Stimulated activated naive CD8-positive, alpha-beta T cell treated with anti-CD3 and anti-CD28 coated beads, Interleukin-15, Interleukin-2, amounts not matched to agents 100 U/mL and 50 U/mL, for 24 hours (primary cell): ENCODE data around the gene CDCP1.
"Not testable (repeated sequence)": the region's sequence is repeated elsewhere in the genome, so short reads cannot be mapped to it uniquely, and the experiment has no call there.

Experiments used
- ATAC-seq: fragments of 150-1000 bp; cut with Tn5 transposase; one replicate; pipeline ENCODE4 v1.10.0; 2021
- DNase-seq: peaks from one replicate; pipeline ENCODE4 v3.0.0; 2021

The CDCP1 gene

GRCh38 chr3:45055032-45055410 lies 91.2 kb downstream of the CDCP1 start:
- DNase-seq = no peak

GRCh38 chr3:45054196-45054857 lies 91.9 kb downstream of the CDCP1 start:
- DNase-seq = no peak
- no peak for ATAC-seq

More at GRCh38 chr3:45055032-45055410, 91.2 kb downstream of the CDCP1 start:
- no peak for ATAC-seq

- not testable (repeated sequence) for DNase-seq, ATAC-seq
These were observed 92.4 kb downstream of the CDCP1 start for GRCh38 chr3:45053805-45054195.

GRCh38 chr3:45051685-45052084 lies 94.5 kb downstream of the CDCP1 start:
- no peak for DNase-seq
- ATAC-seq = no peak

GRCh38 chr3:45049807-45050206 lies 96.4 kb downstream of the CDCP1 start:
- no peak for DNase-seq
- ATAC-seq = no peak

- DNase-seq (no peak), ATAC-seq (no peak)
These were observed 97.9 kb downstream of the CDCP1 start for GRCh38 chr3:45048244-45048643.

- no peak for ATAC-seq
- no peak for DNase-seq
These were observed 102.4 kb downstream of the CDCP1 start for GRCh38 chr3:45043728-45044299.

GRCh38 chr3:45042162-45042561 lies 104.0 kb downstream of the CDCP1 start:
- no peak for ATAC-seq
- no peak for DNase-seq

- ATAC-seq = no peak
- no peak for DNase-seq
These were observed 104.5 kb downstream of the CDCP1 start for GRCh38 chr3:45041666-45042065.

- peak; percentile 87 for ATAC-seq
- DNase-seq = peak; percentile 89
These were observed 108.3 kb downstream of the CDCP1 start for GRCh38 chr3:45037720-45038455.

- peak; percentile 27 for DNase-seq
These were observed 110.5 kb downstream of the CDCP1 start for GRCh38 chr3:45035441-45036301.

GRCh38 chr3:45034612-45035252 lies 111.4 kb downstream of the CDCP1 start:
- ATAC-seq = peak; percentile 15
- peak; percentile 50 for DNase-seq

More at GRCh38 chr3:45035441-45036301, 110.5 kb downstream of the CDCP1 start:
- no peak for ATAC-seq

GRCh38 chr3:45033791-45034190 lies 112.4 kb downstream of the CDCP1 start:
- DNase-seq (no peak), ATAC-seq (no peak)
